ENCODE measurements around the gene TFF1. TPM values are rescaled to one million over a fixed set of nuclear protein-coding genes. Genes with fewer than 3 reads are reported as not detected.

TFF1 gene
- polyA plus RNA-seq, 6 donors from 2014 or later: not detected

DNA sequence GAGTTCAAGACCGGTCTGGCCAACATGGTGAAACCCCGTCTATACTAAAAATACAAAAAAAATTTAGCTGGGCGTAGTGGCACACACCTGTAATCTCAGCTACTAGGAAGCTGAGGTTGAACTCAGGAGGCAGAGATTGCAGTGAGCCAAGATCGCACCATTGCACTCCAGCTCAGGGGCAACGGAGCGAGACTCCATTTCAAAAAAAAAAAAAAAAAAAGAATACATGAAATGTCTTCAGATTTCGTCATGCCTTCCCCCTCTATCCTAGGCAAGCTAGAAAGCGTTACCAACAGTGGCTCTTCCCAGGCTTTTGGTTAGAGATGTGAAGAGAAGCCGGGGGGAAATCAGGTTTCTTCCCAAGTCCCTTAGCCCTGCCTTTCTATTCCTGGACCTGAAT is 3.6 kb downstream of the TFF1 start:
- Mint-ChIP-seq H3K9me3 (peaks cover 0 to 5% (median 0%) of the 10 kb centered on the region in 7 donors), H3K27me3 (peaks cover 11 to 50% (median 46%) of the 10 kb centered on the region in 3 donors), H3K4me3 (no peak overlapping the region), H3K27ac (no peak overlapping the region), H3K4me1 (no peaks in the 10 kb centered on the region), H3K36me3 (no peaks in the 10 kb centered on the region)
- ATAC-seq (ENCODE audit: low read depth in 2 of 2) (no peak), DNase-seq (no peak)

DNA sequence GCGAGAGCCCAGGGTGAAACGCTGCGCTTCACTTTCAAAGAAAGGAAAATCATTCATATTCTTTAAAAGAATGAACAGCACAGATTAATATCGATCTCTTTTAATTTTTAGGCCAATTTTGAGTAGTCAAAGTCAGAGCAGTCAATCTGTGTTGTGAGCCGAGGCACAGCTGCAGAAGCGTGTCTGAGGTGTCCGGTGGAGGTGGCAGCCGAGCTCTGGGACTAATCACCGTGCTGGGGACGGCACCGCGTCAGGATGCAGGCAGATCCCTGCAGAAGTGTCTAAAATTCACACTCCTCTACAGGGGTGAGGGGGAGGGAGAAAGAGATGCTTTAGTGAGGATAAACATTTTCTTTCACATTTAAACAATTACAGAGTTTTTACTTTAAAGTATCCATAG is 4.1 kb downstream of the TFF1 start:
- peaks cover 15 to 55% (median 48%) of the 10 kb centered on the region in 3 donors for H3K27me3 Mint-ChIP-seq
- no peak overlapping the region for H3K27ac Mint-ChIP-seq
- H3K4me3 Mint-ChIP-seq: no peak overlapping the region
- DNase-seq: no peak
- H3K36me3 Mint-ChIP-seq: no peaks in the 10 kb centered on the region
- peaks cover 0 to 6% (median 4%) of the 10 kb centered on the region in 7 donors for H3K9me3 Mint-ChIP-seq
- H3K4me1 Mint-ChIP-seq: no peaks in the 10 kb centered on the region
- no peak for ATAC-seq (ENCODE audit: low read depth in 2 of 2)

DNA sequence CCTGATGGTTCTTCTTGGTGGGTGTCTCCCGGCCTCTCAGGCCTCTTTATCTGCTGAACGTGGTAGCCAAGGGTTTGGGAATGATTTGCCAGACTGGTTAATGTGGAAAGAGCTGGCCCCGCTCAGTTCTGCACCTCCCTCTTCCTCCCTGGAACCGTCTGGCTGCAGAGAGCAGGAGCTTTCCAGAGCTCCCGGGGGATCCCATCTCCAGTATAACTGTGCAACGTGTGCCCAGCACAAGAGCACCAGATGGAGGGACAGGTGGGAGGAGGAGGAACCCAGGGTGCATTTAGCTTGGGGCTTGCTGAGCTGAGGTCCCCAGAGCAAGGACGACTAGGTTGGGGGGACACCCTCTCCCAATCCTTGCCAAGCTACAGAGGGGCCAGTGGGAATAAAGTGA is 5.0 kb downstream of the TFF1 start:
- DNase-seq (no peak), ATAC-seq (ENCODE audit: low read depth in 2 of 2) (no peak)
- Mint-ChIP-seq H3K36me3 (no peaks in the 10 kb centered on the region), H3K27ac (peak overlapping the region in 1 of 6 donors; percentile 32), H3K9me3 (peaks cover 0 to 14% (median 9%) of the 10 kb centered on the region in 7 donors), H3K4me1 (no peaks in the 10 kb centered on the region), H3K27me3 (peaks cover 20 to 62% (median 55%) of the 10 kb centered on the region in 3 donors), H3K4me3 (no peak overlapping the region)

DNA sequence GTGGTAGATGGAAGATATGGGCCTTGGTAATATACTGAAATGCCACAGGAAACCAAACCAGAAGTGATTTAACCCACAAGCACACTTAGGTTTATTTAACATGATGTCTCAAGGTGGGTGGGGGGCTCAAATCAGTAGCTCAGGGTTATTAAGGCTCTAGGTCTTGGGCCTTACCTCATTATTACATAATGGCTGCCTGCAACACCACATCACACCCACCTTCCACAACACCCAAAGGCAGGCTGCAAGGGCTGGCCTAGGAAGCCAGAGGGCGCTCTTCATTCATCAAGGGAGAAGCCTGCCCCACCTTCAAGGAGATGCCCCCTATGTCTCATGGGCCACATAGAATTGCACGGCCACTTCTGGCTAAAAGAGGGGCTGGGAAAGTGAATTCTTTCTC is 6.0 kb downstream of the TFF1 start:
- ATAC-seq (ENCODE audit: low read depth in 2 of 2) (no peak), DNase-seq (no peak)
- Mint-ChIP-seq H3K36me3 (peaks cover 0 to 2% of the 10 kb centered on the region in 2 donors), H3K4me3 (no peak overlapping the region), H3K27me3 (peaks cover 20 to 62% (median 55%) of the 10 kb centered on the region in 3 donors), H3K4me1 (no peaks in the 10 kb centered on the region), H3K9me3 (peaks cover 0 to 22% (median 14%) of the 10 kb centered on the region in 7 donors), H3K27ac (peak overlapping the region in 1 of 6 donors; percentile 21)

DNA sequence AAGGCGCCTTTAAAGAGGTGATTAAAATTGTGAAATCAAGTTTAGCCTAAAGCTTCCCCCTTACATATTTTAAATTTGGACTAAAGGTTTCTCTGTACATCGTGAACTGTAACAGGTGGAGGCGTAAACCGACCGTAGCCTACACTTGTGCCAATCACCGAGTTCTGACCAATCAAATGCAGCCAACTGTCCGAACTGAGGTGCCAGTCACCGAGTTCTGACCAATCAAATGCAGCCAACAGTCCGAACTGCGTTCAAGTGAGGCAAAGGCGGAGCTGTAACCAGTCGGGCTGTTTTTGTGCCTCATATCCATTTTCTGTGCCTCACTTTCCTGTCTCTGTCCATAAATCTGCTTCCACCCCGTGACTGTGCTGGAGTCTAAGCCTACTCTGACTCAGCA is 7.4 kb downstream of the TFF1 start:
- H3K27ac Mint-ChIP-seq: no peak overlapping the region
- H3K4me3 Mint-ChIP-seq: no peak overlapping the region
- H3K4me1 Mint-ChIP-seq: no peaks in the 10 kb centered on the region
- ATAC-seq (ENCODE audit: low read depth in 2 of 2) (no peak), DNase-seq (no peak)
- H3K9me3 Mint-ChIP-seq: peaks cover 6 to 36% (median 28%) of the 10 kb centered on the region in 7 donors
- peaks cover 15 to 54% (median 44%) of the 10 kb centered on the region in 3 donors for H3K27me3 Mint-ChIP-seq
- H3K36me3 Mint-ChIP-seq: peaks cover 0 to 12% of the 10 kb centered on the region in 2 donors

DNA sequence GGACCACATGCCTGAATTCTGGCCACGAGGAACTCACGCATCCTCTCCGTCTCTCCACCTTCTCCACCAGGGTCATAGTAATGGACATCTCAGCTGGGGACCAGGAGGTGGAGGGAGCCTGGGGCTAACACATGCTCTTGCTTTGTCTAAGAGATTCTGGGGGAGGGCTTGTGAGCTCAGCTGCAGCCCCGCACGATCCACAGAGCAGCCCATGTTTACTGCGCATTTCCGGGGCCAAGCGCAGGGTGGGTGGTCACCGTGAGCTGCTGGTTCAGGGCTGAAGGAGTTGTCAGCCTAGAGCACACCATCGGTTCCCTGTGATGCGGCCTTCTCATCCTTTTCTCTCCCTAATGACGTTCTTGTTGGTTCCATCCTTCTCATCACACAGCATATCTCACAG is 8.1 kb downstream of the TFF1 start:
- peaks cover 12 to 53% (median 45%) of the 10 kb centered on the region in 3 donors for H3K27me3 Mint-ChIP-seq
- H3K4me3 Mint-ChIP-seq: no peak overlapping the region
- H3K9me3 Mint-ChIP-seq: peaks cover 6 to 41% (median 29%) of the 10 kb centered on the region in 7 donors
- ATAC-seq (ENCODE audit: low read depth in 2 of 2) (no peak), DNase-seq (no peak)
- no peaks in the 10 kb centered on the region for H3K4me1 Mint-ChIP-seq
- H3K36me3 Mint-ChIP-seq: peaks cover 0 to 18% of the 10 kb centered on the region in 2 donors
- H3K27ac Mint-ChIP-seq: no peak overlapping the region

DNA sequence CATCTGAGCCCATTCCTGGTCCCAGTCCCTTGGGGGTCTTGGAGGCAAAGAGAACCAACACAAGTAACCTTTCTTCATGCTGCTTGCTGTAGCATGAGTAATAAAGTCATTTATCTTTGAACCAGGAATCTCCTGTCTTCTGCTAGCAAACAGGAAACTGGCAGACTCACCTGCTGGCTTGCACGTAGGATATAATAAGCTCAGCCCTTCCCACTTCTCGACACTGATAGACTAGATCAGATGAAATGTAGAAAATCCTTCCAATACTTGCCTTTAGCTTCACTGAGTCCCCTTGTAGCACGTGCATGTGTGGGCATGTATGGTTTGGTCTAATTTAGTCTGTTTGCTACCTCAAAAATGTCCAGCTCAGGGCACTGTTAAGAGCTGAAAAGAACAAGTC is 9.0 kb downstream of the TFF1 start:
- no peak overlapping the region for H3K4me3 Mint-ChIP-seq
- no peak overlapping the region for H3K27ac Mint-ChIP-seq
- no peaks in the 10 kb centered on the region for H3K4me1 Mint-ChIP-seq
- DNase-seq: no peak
- peaks cover 9 to 59% (median 51%) of the 10 kb centered on the region in 3 donors for H3K27me3 Mint-ChIP-seq
- no peak for ATAC-seq (ENCODE audit: low read depth in 2 of 2)
- H3K36me3 Mint-ChIP-seq: peaks cover 0 to 24% of the 10 kb centered on the region in 2 donors
- H3K9me3 Mint-ChIP-seq: peaks cover 6 to 41% (median 29%) of the 10 kb centered on the region in 7 donors

DNA sequence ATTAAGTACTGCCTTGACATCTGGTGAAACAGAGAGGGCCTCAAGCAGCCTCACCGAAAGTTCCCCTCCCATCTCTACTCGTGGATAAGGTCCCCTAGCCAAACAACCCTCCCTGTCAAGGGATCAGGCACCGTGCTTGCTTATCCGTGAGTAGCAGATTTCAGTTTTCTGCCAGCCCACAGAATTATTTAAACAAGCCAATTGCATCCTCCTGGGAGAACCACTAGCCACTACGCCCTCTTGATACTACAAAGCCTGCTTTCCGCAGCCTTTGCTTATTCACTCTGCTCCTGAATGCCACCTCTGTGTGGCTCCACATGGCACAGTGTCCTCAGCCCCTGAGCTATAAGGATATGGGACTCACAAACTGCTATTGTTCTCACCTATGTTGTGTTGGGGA is 9.7 kb downstream of the TFF1 start:
- H3K27ac Mint-ChIP-seq: no peak overlapping the region
- H3K4me3 Mint-ChIP-seq: no peak overlapping the region
- DNase-seq (no peak), ATAC-seq (ENCODE audit: low read depth in 2 of 2) (no peak)
- peaks cover 9 to 57% (median 48%) of the 10 kb centered on the region in 3 donors for H3K27me3 Mint-ChIP-seq
- peaks cover 6 to 41% (median 29%) of the 10 kb centered on the region in 7 donors for H3K9me3 Mint-ChIP-seq
- H3K36me3 Mint-ChIP-seq: peaks cover 0 to 24% of the 10 kb centered on the region in 2 donors
- H3K4me1 Mint-ChIP-seq: no peaks in the 10 kb centered on the region

DNA sequence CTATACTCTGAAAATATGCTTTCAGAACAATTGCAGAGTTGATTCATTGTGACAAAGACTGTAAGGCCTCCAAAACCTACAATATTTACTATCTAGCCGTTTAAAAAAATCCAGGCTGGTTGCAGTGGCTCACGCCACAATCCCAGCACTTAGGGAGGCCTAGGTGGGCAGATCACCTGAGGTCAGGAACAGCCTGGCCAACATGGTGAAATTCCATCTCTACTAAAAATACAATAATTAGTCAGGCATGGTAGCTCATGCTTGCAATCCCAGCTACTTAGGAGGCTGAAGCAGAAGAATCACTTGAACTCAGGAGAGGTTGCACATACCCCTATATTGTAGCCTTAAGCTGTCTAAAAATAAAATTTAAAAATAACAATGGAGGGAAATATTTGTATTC is 10.3 kb downstream of the TFF1 start:
- H3K9me3 Mint-ChIP-seq: peaks cover 6 to 41% (median 29%) of the 10 kb centered on the region in 7 donors
- peaks cover 0 to 24% of the 10 kb centered on the region in 2 donors for H3K36me3 Mint-ChIP-seq
- no peaks in the 10 kb centered on the region for H3K4me1 Mint-ChIP-seq
- peaks cover 9 to 51% (median 48%) of the 10 kb centered on the region in 3 donors for H3K27me3 Mint-ChIP-seq
- H3K4me3 Mint-ChIP-seq: no peak overlapping the region
- no peak for ATAC-seq (ENCODE audit: low read depth in 2 of 2)
- no peak overlapping the region for H3K27ac Mint-ChIP-seq
- no peak for DNase-seq

DNA sequence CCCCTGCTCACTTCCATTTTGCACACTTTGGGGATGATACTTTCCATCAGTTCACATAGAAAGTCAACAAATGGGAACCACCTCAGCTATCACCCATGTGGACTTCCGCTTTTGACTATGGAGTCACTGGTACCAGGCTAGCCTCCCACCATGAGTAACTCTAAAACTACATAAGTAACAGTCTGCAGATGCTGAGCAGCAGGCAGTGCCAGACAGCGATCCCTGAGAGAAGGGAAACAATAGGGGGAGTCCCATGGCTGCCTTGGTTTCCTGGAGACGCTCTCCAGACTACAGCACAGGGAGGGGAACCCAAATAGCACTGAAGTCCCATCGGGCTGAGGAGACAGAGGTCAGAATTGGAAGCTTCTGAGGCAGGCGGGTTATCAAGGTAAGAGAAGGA is 12.7 kb downstream of the TFF1 start:
- no peak overlapping the region for H3K4me3 Mint-ChIP-seq
- peak overlapping the region in 1 of 6 donors; percentile 36 for H3K27ac Mint-ChIP-seq

DNA sequence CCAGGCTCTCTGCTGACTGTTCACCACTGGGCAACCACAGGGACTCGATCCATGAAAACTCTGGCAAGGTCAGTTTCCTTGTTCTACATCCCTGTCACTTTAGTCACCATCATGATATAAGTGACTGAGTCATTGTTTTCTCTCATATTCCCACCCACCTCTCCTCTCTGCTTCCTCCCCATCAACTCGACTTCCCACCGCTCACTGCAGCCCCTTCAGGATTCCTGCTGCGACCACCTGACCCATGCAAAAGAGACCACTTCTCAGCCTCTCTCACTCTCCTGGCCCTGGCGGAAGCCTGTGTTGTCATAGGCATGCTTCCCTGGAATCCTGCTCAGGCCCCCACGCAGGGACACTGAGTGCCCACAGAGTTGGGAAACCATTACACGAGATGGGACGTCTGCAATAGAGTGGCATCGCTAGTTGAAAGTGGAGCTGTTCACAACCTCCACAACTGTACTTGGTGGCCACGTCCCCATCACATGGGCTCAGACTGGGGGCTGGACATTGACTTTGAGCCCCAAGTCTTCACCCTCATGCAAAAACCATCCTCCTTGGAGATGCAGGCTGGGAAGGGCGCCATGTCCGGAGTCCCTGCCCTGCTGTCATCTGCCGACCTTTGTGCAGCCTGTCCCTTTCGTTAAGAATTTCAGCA is 13.8 kb downstream of the TFF1 start:
- H3K36me3 Mint-ChIP-seq: peaks cover 0 to 24% of the 10 kb centered on the region in 2 donors
- no peak overlapping the region for H3K27ac Mint-ChIP-seq
- H3K4me1 Mint-ChIP-seq: no peaks in the 10 kb centered on the region
- peaks cover 6 to 40% (median 26%) of the 10 kb centered on the region in 7 donors for H3K9me3 Mint-ChIP-seq
- no peak overlapping the region for H3K4me3 Mint-ChIP-seq
- H3K27me3 Mint-ChIP-seq: peaks cover 8 to 32% (median 30%) of the 10 kb centered on the region in 3 donors
- ATAC-seq (ENCODE audit: low read depth in 2 of 2): no peak
- no peak for DNase-seq

More for the DNA sequence above, 12.7 kb downstream of the TFF1 start:
- Mint-ChIP-seq H3K4me1 (no peaks in the 10 kb centered on the region), H3K27me3 (peaks cover 9 to 42% (median 30%) of the 10 kb centered on the region in 3 donors), H3K36me3 (peaks cover 0 to 24% of the 10 kb centered on the region in 2 donors), H3K9me3 (peaks cover 6 to 41% (median 27%) of the 10 kb centered on the region in 7 donors)
- ATAC-seq (ENCODE audit: low read depth in 2 of 2) (no peak), DNase-seq (no peak)

DNA sequence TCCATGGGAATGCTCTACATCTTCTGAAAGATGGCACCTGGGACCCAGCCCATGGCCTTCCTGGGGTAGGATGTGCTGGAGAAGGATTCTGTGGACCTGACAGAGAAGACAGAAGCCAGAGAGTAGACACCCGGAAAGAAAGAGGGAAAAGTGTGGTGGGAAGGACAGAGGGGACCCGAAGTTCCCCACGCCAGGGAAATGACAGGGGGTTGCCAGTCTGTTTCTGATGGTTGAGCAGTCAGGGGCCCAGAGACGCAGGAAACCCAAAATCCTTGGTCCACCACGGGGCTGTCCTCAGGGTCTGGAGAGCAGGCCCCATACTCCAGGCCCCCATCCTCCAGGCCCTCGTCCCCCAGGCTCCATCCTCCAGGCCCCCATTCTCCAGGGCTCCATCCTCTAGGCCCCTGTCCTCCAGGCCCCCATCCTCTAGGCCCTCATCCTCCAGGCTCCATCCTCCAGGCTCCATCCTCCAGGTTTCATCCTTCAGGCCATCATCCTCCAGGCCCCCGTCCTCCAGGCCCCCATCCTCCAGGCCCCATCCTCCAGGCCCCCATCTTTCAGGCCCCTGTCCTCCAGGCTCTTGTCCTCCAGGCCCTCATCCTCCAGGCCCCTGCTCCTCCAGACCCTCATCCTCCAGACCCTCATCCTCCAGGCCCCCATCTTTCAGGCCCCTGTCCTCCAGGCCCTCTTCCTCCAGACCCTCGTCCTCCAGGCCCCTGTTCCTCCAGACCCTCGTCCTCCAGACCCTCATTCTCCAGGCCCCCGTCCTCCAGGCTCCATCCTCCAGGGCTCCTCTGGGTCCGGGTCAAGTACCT is 14.5 kb downstream of the TFF1 start:
- ATAC-seq (ENCODE audit: low read depth in 2 of 2): no peak

DNA sequence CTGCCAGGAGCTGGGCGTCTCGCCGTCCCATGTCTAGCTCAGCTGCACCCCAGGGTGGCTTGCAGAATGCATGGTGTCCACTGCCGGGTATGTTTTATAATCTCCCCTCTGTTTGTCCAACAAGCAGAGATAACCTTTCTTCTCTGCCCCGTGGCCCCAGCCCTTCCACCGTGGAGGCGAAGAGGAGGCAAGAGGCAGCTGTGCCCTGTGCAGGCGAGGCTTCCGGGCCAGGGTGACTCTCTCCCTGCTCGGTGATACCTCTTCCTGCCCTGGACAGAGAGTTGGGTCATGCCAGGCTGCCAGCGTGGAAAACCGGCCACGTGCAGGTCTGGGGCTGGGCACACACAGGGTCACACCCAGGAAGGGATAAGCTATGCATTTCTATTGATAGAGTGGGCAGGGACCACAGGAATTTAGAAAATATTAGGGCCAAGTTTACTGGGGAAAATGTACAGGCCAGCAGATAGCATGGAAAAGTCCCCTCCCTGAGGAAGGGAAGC is 15.4 kb downstream of the TFF1 start, which contains the start of gene TFF2:
TFF2 (minus strand) TSS at position 68 of the 500 bp plus-strand sequence; CDS start at position 31, 37 bp downstream.
- no peaks in the 10 kb centered on the region for H3K4me1 Mint-ChIP-seq
- H3K36me3 Mint-ChIP-seq: peaks cover 0 to 24% of the 10 kb centered on the region in 2 donors
- H3K4me3 Mint-ChIP-seq: peak within 1 kb of the TSS in 1 of 8 donors; percentile 63
- peaks cover 6 to 26% (median 22%) of the 10 kb centered on the region in 7 donors for H3K9me3 Mint-ChIP-seq
- H3K27me3 Mint-ChIP-seq: peaks cover 5 to 21% (median 21%) of the 10 kb centered on the region in 3 donors
- ATAC-seq (ENCODE audit: low read depth in 2 of 2): no peak
- no peak within 1 kb of the TSS for H3K27ac Mint-ChIP-seq
- DNase-seq: no peak

More for the DNA sequence above, 14.5 kb downstream of the TFF1 start:
- H3K27ac Mint-ChIP-seq: no peak overlapping the region
- no peaks in the 10 kb centered on the region for H3K4me1 Mint-ChIP-seq
- H3K36me3 Mint-ChIP-seq: peaks cover 0 to 24% of the 10 kb centered on the region in 2 donors
- H3K27me3 Mint-ChIP-seq: peaks cover 5 to 24% (median 24%) of the 10 kb centered on the region in 3 donors
- peaks cover 6 to 32% (median 23%) of the 10 kb centered on the region in 7 donors for H3K9me3 Mint-ChIP-seq
- H3K4me3 Mint-ChIP-seq: no peak overlapping the region
- no peak for DNase-seq
